Tibial nerve (tissue), 4 donors: ENCODE measurements around the gene SPPL2C. TPM values are rescaled to one million over a fixed set of nuclear protein-coding genes. Genes with fewer than 3 reads are reported as not detected.

Experiments used
- DNase-seq, 2 donors: peaks; one replicate each; pipeline ENCODE4 v3.0.0-alpha.2; 2019; ENCODE audit warnings: low spot score in 2 of 2
- H3K27ac ChIP-seq, 4 donors: fragments of 200-600 bp; sonication (generic) in 3 of 4; one replicate each; pipeline ENCODE4 v1.5.1; 2017 to 2019; ENCODE audit warnings: mild to moderate bottlenecking in 1 of 4
- H3K27me3 ChIP-seq, 2 donors: fragments of 200-600 bp; sonication (generic) in 1 of 2; one replicate each; pipeline versions ENCODE4 v1.5.1 to v1.6.0; 2017 to 2019
- H3K36me3 ChIP-seq, 3 donors: fragments of 200-600 bp; sonication (generic); one replicate each; pipeline ENCODE4 v1.5.1; 2018 to 2019
- H3K4me1 ChIP-seq, 4 donors: fragments of 200-600 bp; sonication (generic) in 3 of 4; one replicate each; pipeline ENCODE4 v1.5.1; 2017 to 2019
- H3K4me3 ChIP-seq, 4 donors: fragments of 200-600 bp; sonication (generic) in 3 of 4; one replicate each; pipeline ENCODE4 v1.5.1; 2017 to 2019; ENCODE audit warnings: mild to moderate bottlenecking in 1 of 4, moderate library complexity in 1 of 4
- H3K9me3 ChIP-seq, 4 donors: fragments of 200-600 bp; sonication (generic) in 3 of 4; one replicate each; pipeline ENCODE4 v1.5.1; 2017 to 2019
- CTCF ChIP-seq, 5 experiments: fragments of 200-600 bp in 3 of 5; fragments of 450-650 bp in 2 of 5; sonication (generic) in 3 of 5; IDR thresholded peaks; one replicate each; pipeline ENCODE4 v1.5.1; 2016 to 2019; ENCODE audit warnings: antibody characterized with exemption in 5 of 5, mild to moderate bottlenecking in 3 of 5, moderate library complexity in 2 of 5
- EP300 ChIP-seq, 2 donors: sonication (generic); formaldehyde crosslinking; IDR thresholded peaks; one replicate each; pipeline ENCODE4 v1.6.1; 2017; ENCODE audit warnings: antibody characterized with exemption in 2 of 2, mild to moderate bottlenecking in 1 of 2
- POLR2A ChIP-seq, 2 donors: fragments of 450-650 bp; IDR thresholded peaks; one replicate each; pipeline ENCODE4 v1.6.1; 2017; ENCODE audit warnings: antibody characterized with exemption in 2 of 2, mild to moderate bottlenecking in 2 of 2, moderate library complexity in 2 of 2
- WGBS, 2 donors: methylation state at CpG; one replicate each; pipeline ENCODE4 v1.1.5; 2018; 5-methylcytosine and 5-hydroxymethylcytosine counted together
- total RNA-seq, 4 donors: library from RNA; depleted of rRNA; stranded (reverse); fragments of >200 nt; gene quantifications; one replicate each; pipeline ENCODE4 v1.1.0, GENCODE V29; 2016

SPPL2C gene
- total RNA-seq, 4 donors from 2014 or later, result not detected

GRCh38 chr17:45849536-45849990 lies 4.9 kb downstream of the SPPL2C start:
- no peak for DNase-seq
- peaks cover 0 to 3% (median 0%) of the 10 kb centered on the region in 4 donors for H3K4me1 ChIP-seq
- TF ChIP-seq EP300 (IDR thresholded peaks at IDR 0.05), result no peak
- no peaks in the 10 kb centered on the region for H3K36me3 ChIP-seq
- 59 to 80% methylated on average over 6 to 7 of the region's 7 CpGs for WGBS, 2 donors
- H3K4me3 ChIP-seq, result no peak overlapping the region
- no peak overlapping the region for H3K27ac ChIP-seq
- no peaks in the 10 kb centered on the region for H3K9me3 ChIP-seq
- H3K27me3 ChIP-seq, result peaks cover 0 to 47% of the 10 kb centered on the region in 2 donors

- Histone ChIP-seq H3K27ac (no peak overlapping the region), H3K27me3 (peaks cover 0 to 51% of the 10 kb centered on the region in 2 donors), H3K4me3 (no peak overlapping the region), H3K36me3 (no peaks in the 10 kb centered on the region), H3K9me3 (no peaks in the 10 kb centered on the region), H3K4me1 (peaks cover 0 to 3% (median 0%) of the 10 kb centered on the region in 4 donors)
- WGBS, 2 donors, result 73 to 84% methylated on average over 3 of the region's 4 CpGs
- TF ChIP-seq EP300 (IDR thresholded peaks at IDR 0.05) (no peak), POLR2A (IDR thresholded peaks at IDR 0.05) (no peak), CTCF (IDR thresholded peaks at IDR 0.05) (no peak)
- DNase-seq, result no peak
Measured at GRCh38 chr17:45850011-45850410, 5.3 kb downstream of the SPPL2C start.

GRCh38 chr17:45850468-45850867 lies 5.8 kb downstream of the SPPL2C start:
- Histone ChIP-seq H3K36me3 (no peaks in the 10 kb centered on the region), H3K9me3 (no peaks in the 10 kb centered on the region), H3K4me3 (no peak overlapping the region), H3K4me1 (peaks cover 0 to 3% (median 0%) of the 10 kb centered on the region in 4 donors), H3K27ac (no peak overlapping the region), H3K27me3 (peaks cover 0 to 56% of the 10 kb centered on the region in 2 donors)
- DNase-seq, result no peak
- WGBS, 2 donors, result 81 to 86% methylated on average over 5 of the region's 5 CpGs
- TF ChIP-seq POLR2A (IDR thresholded peaks at IDR 0.05) (no peak), EP300 (IDR thresholded peaks at IDR 0.05) (no peak), CTCF (IDR thresholded peaks at IDR 0.05) (no peak)

GRCh38 chr17:45851022-45851421 lies 6.3 kb downstream of the SPPL2C start:
- no peak for DNase-seq
- Histone ChIP-seq H3K36me3 (no peaks in the 10 kb centered on the region), H3K27me3 (peaks cover 0 to 57% of the 10 kb centered on the region in 2 donors), H3K4me3 (no peak overlapping the region), H3K27ac (no peak overlapping the region), H3K4me1 (peaks cover 0 to 3% (median 0%) of the 10 kb centered on the region in 4 donors), H3K9me3 (no peaks in the 10 kb centered on the region)
- WGBS, 2 donors, result 84% methylated on average over 6 of the region's 6 CpGs
- TF ChIP-seq POLR2A (IDR thresholded peaks at IDR 0.05) (no peak), EP300 (IDR thresholded peaks at IDR 0.05) (no peak)

GRCh38 chr17:45851464-45851863 lies 6.8 kb downstream of the SPPL2C start:
- peaks cover 0 to 3% (median 0%) of the 10 kb centered on the region in 4 donors for H3K4me1 ChIP-seq
- TF ChIP-seq POLR2A (IDR thresholded peaks at IDR 0.05), result no peak
- TF ChIP-seq EP300 (IDR thresholded peaks at IDR 0.05), result no peak
- H3K27me3 ChIP-seq, result peaks cover 0 to 57% of the 10 kb centered on the region in 2 donors
- DNase-seq, result no peak
- WGBS, 2 donors, result 15 to 28% methylated on average over 6 to 8 of the region's 8 CpGs
- H3K27ac ChIP-seq, result no peak overlapping the region
- H3K9me3 ChIP-seq, result no peaks in the 10 kb centered on the region
- no peak overlapping the region for H3K4me3 ChIP-seq
- no peaks in the 10 kb centered on the region for H3K36me3 ChIP-seq

- peaks cover 0 to 57% of the 10 kb centered on the region in 2 donors for H3K27me3 ChIP-seq
- no peak overlapping the region for H3K4me3 ChIP-seq
- H3K9me3 ChIP-seq, result no peaks in the 10 kb centered on the region
- peaks cover 0 to 3% (median 0%) of the 10 kb centered on the region in 4 donors for H3K4me1 ChIP-seq
- TF ChIP-seq CTCF (IDR thresholded peaks at IDR 0.05), result no peak
- TF ChIP-seq EP300 (IDR thresholded peaks at IDR 0.05), result no peak
- no peak for TF ChIP-seq POLR2A (IDR thresholded peaks at IDR 0.05)
- H3K36me3 ChIP-seq, result no peaks in the 10 kb centered on the region
- H3K27ac ChIP-seq, result no peak overlapping the region
- WGBS, 2 donors, result 77 to 85% methylated on average over 1 of the region's 1 CpG
- DNase-seq, result no peak
Measured at GRCh38 chr17:45851873-45852272, 7.2 kb downstream of the SPPL2C start.
